NOMO-1 treated with DMSO at 0.1 percent for 48 hours (cell line): Measurements from ENCODE around the gene CD36.

ENCODE experiments used
- DNase-seq: peaks from one replicate; lab custom pipeline; 2025; ENCODE audit not compliant: unreplicated experiment; lab: John Stamatoyannopoulos, UW

Gene CD36

GRCh38 chr7:80686576-80686975 lies 48.1 kb downstream of the CD36 start:
- peak; percentile 94 for DNase-seq

GRCh38 chr7:80699045-80699638 lies 60.7 kb downstream of the CD36 start:
- DNase-seq, result peak; percentile 91

DNA sequence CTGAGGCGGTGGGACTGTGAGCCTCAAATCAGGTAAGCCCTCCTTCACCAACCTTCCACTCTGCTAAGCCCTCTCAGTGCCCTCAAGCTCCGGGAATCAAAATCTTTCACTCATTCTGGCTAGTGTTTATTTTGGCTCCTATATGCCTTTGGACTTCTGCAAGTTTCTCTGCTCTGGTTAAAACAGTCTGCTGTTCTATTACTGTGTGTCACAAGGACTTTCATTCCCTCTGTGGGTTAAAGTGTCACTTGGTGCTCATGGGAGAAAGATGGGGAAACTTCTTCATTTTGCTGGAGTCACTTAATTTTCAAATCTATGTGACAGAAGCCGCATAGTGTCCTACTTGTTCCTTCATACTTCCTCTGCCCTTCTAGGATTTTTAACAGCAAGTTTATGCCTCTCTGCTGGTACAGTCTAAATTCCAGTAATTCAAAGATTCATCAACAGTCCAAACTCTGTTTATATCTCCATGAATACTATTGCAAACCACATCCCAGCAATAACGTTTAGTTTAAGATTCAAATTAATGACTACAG lies 61.3 kb downstream of the CD36 start:
- DNase-seq, result peak; percentile 90

DNA sequence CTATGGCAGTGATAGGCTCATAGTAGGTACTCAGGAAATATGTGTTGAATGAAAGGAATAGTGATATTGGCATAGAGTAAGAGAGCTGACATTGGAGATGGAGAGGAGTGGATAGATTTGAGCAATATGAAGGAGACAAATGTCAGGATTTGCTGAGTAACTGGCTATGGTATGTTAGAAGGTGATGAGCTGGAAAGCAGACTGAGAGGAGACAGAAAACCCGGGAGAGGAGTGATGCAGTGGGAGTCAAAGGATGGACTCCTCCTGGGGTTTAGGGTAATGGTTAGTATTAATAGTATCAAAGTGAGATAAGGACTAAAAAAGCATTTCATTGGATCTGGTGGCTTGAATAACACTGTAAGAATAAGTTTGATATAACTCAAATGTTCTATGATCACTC lies 64.8 kb downstream of the CD36 start:
- no peak for DNase-seq

- DNase-seq, result no peak
Observed at GRCh38 chr7:80705130-80705781, 66.8 kb downstream of the CD36 start.

DNA sequence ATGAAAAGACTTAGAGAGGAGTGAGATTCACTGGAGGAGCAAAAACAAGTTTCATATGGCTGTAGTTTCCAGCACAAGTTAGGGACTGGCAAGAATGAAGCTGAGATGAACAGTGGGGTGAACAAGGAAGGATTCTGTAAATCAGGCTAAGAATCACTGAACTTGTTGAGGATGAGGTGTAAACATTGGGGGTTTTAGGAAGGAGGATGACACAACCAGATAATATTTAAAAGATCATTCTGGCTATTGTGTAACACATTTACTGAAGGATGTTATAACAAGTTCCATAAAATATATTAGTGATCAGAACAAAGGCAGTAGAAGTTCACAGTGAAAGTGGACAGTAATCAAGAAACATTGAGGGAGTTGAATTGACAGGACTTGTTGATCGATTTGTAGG lies 68.9 kb downstream of the CD36 start:
- peak; percentile 68 for DNase-seq

- DNase-seq, result peak; percentile 100
Observed at GRCh38 chr7:80708123-80708522, 69.7 kb downstream of the CD36 start.

- no peak for DNase-seq
Observed at GRCh38 chr7:80711531-80711930, 73.1 kb downstream of the CD36 start.

GRCh38 chr7:80719261-80719660 lies 80.8 kb downstream of the CD36 start:
- no peak for DNase-seq

DNA sequence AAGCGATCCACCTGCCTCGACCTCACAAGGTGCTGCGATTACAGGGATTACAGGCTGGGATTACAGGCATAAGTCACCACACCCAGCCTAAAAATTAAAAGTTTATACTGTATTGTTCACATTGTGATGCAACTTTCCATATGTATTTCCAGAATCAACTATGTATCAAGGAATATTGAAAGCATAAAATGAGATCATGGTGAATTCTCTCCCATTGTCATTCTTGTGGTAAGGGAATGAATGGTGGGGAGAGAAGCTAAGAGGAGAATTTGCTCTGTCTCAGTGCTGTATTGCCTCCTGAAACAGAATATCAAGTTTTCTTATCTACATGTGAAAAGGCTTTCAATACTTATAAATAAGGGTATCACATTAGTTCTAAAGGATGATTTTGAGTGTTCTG lies 81.7 kb downstream of the CD36 start:
- no peak for DNase-seq

- peak; percentile 100 for DNase-seq
Observed at GRCh38 chr7:80721883-80722615, 83.6 kb downstream of the CD36 start.

GRCh38 chr7:80722616-80723195 lies 84.3 kb downstream of the CD36 start:
- DNase-seq, result peak; percentile 93

GRCh38 chr7:80724249-80724871 lies 85.9 kb downstream of the CD36 start:
- DNase-seq, result no peak

- DNase-seq, result peak; percentile 71
Observed at GRCh38 chr7:80725181-80725611, 86.8 kb downstream of the CD36 start.
